ENCODE measurements around the gene AMIGO2.

Gene AMIGO2

GRCh38 chr12:47077206-47078085 lies 2.3 kb downstream of the AMIGO2 start:
- no peak overlapping the region for H3K4me3 ChIP-seq (replicated peaks; ENCODE audit: low read depth, low read length)

GRCh38 chr12:47075192-47076084 lies 4.3 kb downstream of the AMIGO2 start:
- H3K27me3 ChIP-seq (replicated peaks; ENCODE audit: control insufficient read depth, insufficient read depth, low read length), result peaks cover 2% of the 10 kb centered on the region
- H3K4me3 ChIP-seq (replicated peaks; ENCODE audit: low read depth, low read length), result no peak overlapping the region
- no peaks in the 10 kb centered on the region for H3K36me3 ChIP-seq (ENCODE audit: control insufficient read depth, insufficient read depth, low read length)
- DNase-seq (ENCODE audit: extremely low read depth, insufficient read length), result no peak
- TF ChIP-seq CTCF (IDR thresholded peaks at IDR 0.05; ENCODE audit: insufficient read depth, low read length, poor library complexity, severe bottlenecking), result no peak

More at GRCh38 chr12:47077206-47078085, 2.3 kb downstream of the AMIGO2 start:
- Histone ChIP-seq H3K27me3 (replicated peaks; ENCODE audit: control insufficient read depth, insufficient read depth, low read length) (peaks cover 2% of the 10 kb centered on the region), H3K36me3 (ENCODE audit: control insufficient read depth, insufficient read depth, low read length) (no peaks in the 10 kb centered on the region)
- no peak for TF ChIP-seq CTCF (IDR thresholded peaks at IDR 0.05; ENCODE audit: insufficient read depth, low read length, poor library complexity, severe bottlenecking)
- no peak for DNase-seq (ENCODE audit: extremely low read depth, insufficient read length)

DNA sequence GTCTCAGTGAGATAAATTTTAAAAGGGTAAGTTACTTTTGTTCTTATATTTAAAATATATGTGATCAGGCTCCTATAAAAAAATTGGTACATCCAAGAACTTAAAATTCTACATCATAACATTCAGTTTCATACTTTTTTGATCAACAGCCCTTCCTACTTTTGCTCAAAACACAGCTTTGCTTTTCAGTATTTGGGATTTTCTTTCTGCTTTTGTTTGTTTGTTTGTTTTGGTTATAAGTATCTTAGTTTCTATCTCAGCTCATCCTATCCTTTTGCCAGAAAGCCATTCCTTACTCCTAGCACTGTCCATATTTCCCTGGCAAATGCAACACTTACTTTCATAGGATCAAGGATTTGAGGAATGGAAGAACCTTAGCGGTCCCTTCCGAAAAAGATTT lies 5.0 kb downstream of the AMIGO2 start:
- no peak overlapping the region for H3K4me3 ChIP-seq (replicated peaks; ENCODE audit: low read depth, low read length)
- DNase-seq (ENCODE audit: extremely low read depth, insufficient read length), result no peak
- H3K36me3 ChIP-seq (ENCODE audit: control insufficient read depth, insufficient read depth, low read length), result no peaks in the 10 kb centered on the region
- peaks cover 2% of the 10 kb centered on the region for H3K27me3 ChIP-seq (replicated peaks; ENCODE audit: control insufficient read depth, insufficient read depth, low read length)
- TF ChIP-seq CTCF (IDR thresholded peaks at IDR 0.05; ENCODE audit: insufficient read depth, low read length, poor library complexity, severe bottlenecking), result no peak

- TF ChIP-seq CTCF (IDR thresholded peaks at IDR 0.05; ENCODE audit: insufficient read depth, low read length, poor library complexity, severe bottlenecking), result no peak
- no peak for DNase-seq (ENCODE audit: extremely low read depth, insufficient read length)
- H3K27me3 ChIP-seq (replicated peaks; ENCODE audit: control insufficient read depth, insufficient read depth, low read length), result peaks cover 2% of the 10 kb centered on the region
- no peak overlapping the region for H3K4me3 ChIP-seq (replicated peaks; ENCODE audit: low read depth, low read length)
- H3K36me3 ChIP-seq (ENCODE audit: control insufficient read depth, insufficient read depth, low read length), result no peaks in the 10 kb centered on the region
Measured at GRCh38 chr12:47073951-47074350, 5.8 kb downstream of the AMIGO2 start.

DNA sequence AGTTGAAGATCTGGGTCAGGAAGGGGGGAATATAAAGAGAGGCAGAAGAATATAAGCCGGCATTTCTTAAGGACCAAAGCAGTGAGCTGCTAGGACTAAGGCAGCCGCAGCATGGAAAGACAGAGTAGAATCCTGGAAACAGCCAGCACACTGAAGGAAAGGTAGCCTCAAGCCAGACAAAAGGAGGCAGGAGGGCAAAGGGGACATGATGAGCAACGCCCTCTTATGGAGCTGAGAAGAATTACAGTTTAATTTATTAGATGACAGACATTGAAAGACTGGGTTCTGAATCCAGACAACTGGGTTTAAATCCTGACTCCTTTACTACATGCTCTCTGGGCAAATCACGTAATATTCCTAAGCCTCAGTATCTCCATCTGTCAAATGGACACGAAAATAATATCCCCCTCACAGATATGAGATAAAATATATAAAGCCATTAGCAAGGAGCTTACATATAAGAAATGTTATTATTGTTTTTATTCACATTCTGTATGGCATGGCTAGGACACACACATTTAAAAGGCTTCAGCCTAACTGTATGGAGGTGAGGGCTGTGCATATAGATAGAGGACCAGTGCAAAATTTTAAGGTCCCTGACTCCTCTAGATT lies 8.4 kb downstream of the AMIGO2 start:
- no peak for DNase-seq (ENCODE audit: extremely low read depth, insufficient read length)
- peak; percentile 57 for TF ChIP-seq CTCF (IDR thresholded peaks at IDR 0.05; ENCODE audit: insufficient read depth, low read length, poor library complexity, severe bottlenecking)
- Histone ChIP-seq H3K27me3 (replicated peaks; ENCODE audit: control insufficient read depth, insufficient read depth, low read length) (no peaks in the 10 kb centered on the region), H3K4me3 (replicated peaks; ENCODE audit: low read depth, low read length) (no peak overlapping the region), H3K36me3 (ENCODE audit: control insufficient read depth, insufficient read depth, low read length) (no peaks in the 10 kb centered on the region)

All from GM06990 (cell line).